ENCODE results near the gene ATP6V1G1. TPM values are rescaled to one million over a fixed set of nuclear protein-coding genes. Genes with fewer than 3 reads are reported as not detected.

ATP6V1G1 gene
- total RNA-seq, 1 experiment from 2014 or later = 87.1 TPM

DNA sequence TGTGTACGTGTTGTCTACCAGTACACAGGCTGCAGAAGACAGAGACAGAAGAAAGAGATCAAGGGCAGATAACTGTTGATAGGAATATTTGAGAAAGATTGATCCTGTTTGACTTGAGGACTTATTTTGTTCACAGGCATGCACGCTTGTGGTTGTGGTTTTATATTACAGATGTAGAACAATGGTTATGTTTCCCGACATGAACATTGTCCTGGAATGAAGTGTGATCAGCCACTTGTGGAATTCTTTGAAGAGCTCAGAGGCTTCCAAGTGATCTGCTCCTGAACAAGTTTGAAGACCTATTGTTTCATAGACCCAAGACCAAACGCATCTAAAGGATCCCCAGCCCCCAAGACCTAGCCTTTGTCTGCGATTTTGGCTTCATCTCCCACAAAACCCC is 56.3 kb downstream of the ATP6V1G1 start:
- POLR2A ChIA-PET = no interaction called here
- no peak overlapping the region for H3K27ac Mint-ChIP-seq (ENCODE audit: low read depth, unreplicated experiment)
- no TSS peak for BruUV-seq (replicated peaks)
- DNase-seq (ENCODE audit: unreplicated experiment) = no peak
- no peaks in the 10 kb centered on the region for H3K9me3 Mint-ChIP-seq (ENCODE audit: unreplicated experiment)
- no peak overlapping the region for H3K4me3 Mint-ChIP-seq (ENCODE audit: unreplicated experiment)
- no peaks in the 10 kb centered on the region for H3K4me1 Mint-ChIP-seq (ENCODE audit: insufficient read depth, unreplicated experiment)
- no peaks in the 10 kb centered on the region for H3K27me3 Mint-ChIP-seq (ENCODE audit: insufficient read depth, unreplicated experiment)
- intact Hi-C loops (cut with micrococcal nuclease) = no loop called here
- peaks cover 43% of the 10 kb centered on the region for H3K36me3 Mint-ChIP-seq (ENCODE audit: insufficient read depth, unreplicated experiment)
- TF ChIP-seq, protein P1, sequence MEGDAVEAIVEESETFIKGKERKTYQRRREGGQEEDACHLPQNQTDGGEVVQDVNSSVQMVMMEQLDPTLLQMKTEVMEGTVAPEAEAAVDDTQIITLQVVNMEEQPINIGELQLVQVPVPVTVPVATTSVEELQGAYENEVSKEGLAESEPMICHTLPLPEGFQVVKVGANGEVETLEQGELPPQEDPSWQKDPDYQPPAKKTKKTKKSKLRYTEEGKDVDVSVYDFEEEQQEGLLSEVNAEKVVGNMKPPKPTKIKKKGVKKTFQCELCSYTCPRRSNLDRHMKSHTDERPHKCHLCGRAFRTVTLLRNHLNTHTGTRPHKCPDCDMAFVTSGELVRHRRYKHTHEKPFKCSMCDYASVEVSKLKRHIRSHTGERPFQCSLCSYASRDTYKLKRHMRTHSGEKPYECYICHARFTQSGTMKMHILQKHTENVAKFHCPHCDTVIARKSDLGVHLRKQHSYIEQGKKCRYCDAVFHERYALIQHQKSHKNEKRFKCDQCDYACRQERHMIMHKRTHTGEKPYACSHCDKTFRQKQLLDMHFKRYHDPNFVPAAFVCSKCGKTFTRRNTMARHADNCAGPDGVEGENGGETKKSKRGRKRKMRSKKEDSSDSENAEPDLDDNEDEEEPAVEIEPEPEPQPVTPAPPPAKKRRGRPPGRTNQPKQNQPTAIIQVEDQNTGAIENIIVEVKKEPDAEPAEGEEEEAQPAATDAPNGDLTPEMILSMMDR (IDR thresholded peaks at IDR 0.05; ENCODE audit: unreplicated experiment) = no peak
- CTCF ChIA-PET = interaction anchor here (0.6 to 3.0 kb wide), 4 partner anchors 9 to 209 kb away, joined by 4 to 22 read pairs (median 4); no protein-coding TSS in a partner anchor

Other genes starting within 250 kb of the ATP6V1G1 start
- 10.7 and 10.9 TPM in 2 replicates for gene AKNA, start 199.8 kb upstream of the ATP6V1G1 start, total RNA-seq (2022)
- gene WHRN, start 82.3 kb upstream of the ATP6V1G1 start, total RNA-seq (2022) = 9.4 and 12.8 TPM in 2 replicates
- 19.9 and 20.7 TPM in 2 replicates for gene TMEM268, start 23.5 kb downstream of the ATP6V1G1 start, total RNA-seq (2022)
- not detected in 2 replicates for gene TEX53, start 70.0 kb downstream of the ATP6V1G1 start, total RNA-seq (2022)
- gene TEX48, start 94.4 kb downstream of the ATP6V1G1 start, total RNA-seq (2022) = not detected in 2 replicates
- 0.39 and 1.9 TPM in 2 replicates for gene TNFSF15, start 218.3 kb downstream of the ATP6V1G1 start, total RNA-seq (2022)